Measurements from ENCODE around the gene CRNN. TPM values are rescaled to one million over a fixed set of nuclear protein-coding genes. Genes with fewer than 3 reads are reported as not detected.

Gene CRNN
- total RNA-seq, 1 donor from 2014 or later = not detected

GRCh38 chr1:152392909-152393308 is 21.2 kb downstream of the CRNN start:
- H3K4me1 Mint-ChIP-seq = no peaks in the 10 kb centered on the region
- TF ChIP-seq CTCF (conservative IDR thresholded peaks at IDR 0.05) = no peak
- H3K9me3 Mint-ChIP-seq = peaks cover 34% of the 10 kb centered on the region
- no peak overlapping the region for H3K27ac Mint-ChIP-seq (ENCODE audit: unreplicated experiment)
- H3K27me3 Mint-ChIP-seq (ENCODE audit: low read depth) = no peaks in the 10 kb centered on the region
- H3K36me3 Mint-ChIP-seq (ENCODE audit: low read depth) = peaks cover 11% of the 10 kb centered on the region
- no peak overlapping the region for H3K4me3 Mint-ChIP-seq
- no peak for DNase-seq (ENCODE audit: low read depth, low spot score)

GRCh38 chr1:152388889-152389288 is 25.2 kb downstream of the CRNN start:
- peaks cover 11% of the 10 kb centered on the region for H3K36me3 Mint-ChIP-seq (ENCODE audit: low read depth)
- H3K4me3 Mint-ChIP-seq = no peak overlapping the region
- no peak overlapping the region for H3K27ac Mint-ChIP-seq (ENCODE audit: unreplicated experiment)
- no peak for DNase-seq (ENCODE audit: low read depth, low spot score)
- TF ChIP-seq CTCF (conservative IDR thresholded peaks at IDR 0.05) = no peak
- H3K9me3 Mint-ChIP-seq = peaks cover 32% of the 10 kb centered on the region
- no peaks in the 10 kb centered on the region for H3K4me1 Mint-ChIP-seq
- H3K27me3 Mint-ChIP-seq (ENCODE audit: low read depth) = no peaks in the 10 kb centered on the region

- Mint-ChIP-seq H3K27ac (ENCODE audit: unreplicated experiment) (no peak overlapping the region), H3K9me3 (peaks cover 31% of the 10 kb centered on the region), H3K36me3 (ENCODE audit: low read depth) (peaks cover 12% of the 10 kb centered on the region), H3K27me3 (ENCODE audit: low read depth) (no peaks in the 10 kb centered on the region), H3K4me1 (no peaks in the 10 kb centered on the region), H3K4me3 (no peak overlapping the region)
- no peak for DNase-seq (ENCODE audit: low read depth, low spot score)
- no peak for TF ChIP-seq CTCF (conservative IDR thresholded peaks at IDR 0.05)
These were observed 27.1 kb downstream of the CRNN start for GRCh38 chr1:152386940-152387339.

- Mint-ChIP-seq H3K9me3 (peaks cover 24% of the 10 kb centered on the region), H3K4me1 (no peaks in the 10 kb centered on the region), H3K36me3 (ENCODE audit: low read depth) (peaks cover 7% of the 10 kb centered on the region), H3K27me3 (ENCODE audit: low read depth) (no peaks in the 10 kb centered on the region), H3K27ac (ENCODE audit: unreplicated experiment) (no peak overlapping the region), H3K4me3 (no peak overlapping the region)
- TF ChIP-seq CTCF (conservative IDR thresholded peaks at IDR 0.05) = no peak
- DNase-seq (ENCODE audit: low read depth, low spot score) = no peak
These were observed 33.1 kb downstream of the CRNN start for GRCh38 chr1:152380932-152381331.

- peaks cover 22% of the 10 kb centered on the region for H3K9me3 Mint-ChIP-seq
- peaks cover 2% of the 10 kb centered on the region for H3K36me3 Mint-ChIP-seq (ENCODE audit: low read depth)
These were observed 39.6 kb downstream of the CRNN start for GRCh38 chr1:152374451-152374850.

More at GRCh38 chr1:152374451-152374850, 39.6 kb downstream of the CRNN start:
- no peak for TF ChIP-seq CTCF (conservative IDR thresholded peaks at IDR 0.05)
- no peak for DNase-seq (ENCODE audit: low read depth, low spot score)
- Mint-ChIP-seq H3K4me1 (no peaks in the 10 kb centered on the region), H3K27ac (ENCODE audit: unreplicated experiment) (no peak overlapping the region), H3K4me3 (no peak overlapping the region), H3K27me3 (ENCODE audit: low read depth) (no peaks in the 10 kb centered on the region)

Measured in neural crest cell (in vitro differentiated cells).